Smooth muscle cell (in vitro differentiated cells): ENCODE measurements around the gene DMXL1. TPM values are rescaled to one million over a fixed set of nuclear protein-coding genes. Genes with fewer than 3 reads are reported as not detected.

Experiments
- DNase-seq: peaks from one replicate; lab custom pipeline; 2025; ENCODE audit not compliant: unreplicated experiment; lab: John Stamatoyannopoulos, UW
- H2AFZ ChIP-seq: fragments of 200-600 bp; sonication (generic); 2 replicates; pipeline ENCODE4 v1.6.0; 2016; ENCODE audit warnings: antibody characterized with exemption, low read depth, mild to moderate bottlenecking
- H3F3A ChIP-seq: fragments of 200-600 bp; sonication (generic); 2 replicates; pipeline ENCODE4 v1.6.0; 2017; ENCODE audit warnings: antibody characterized with exemption, low read depth
- H3K27ac ChIP-seq: fragments of 200-600 bp; sonication (generic); 2 replicates; pipeline ENCODE4 v1.5.1; 2016; ENCODE audit warnings: low read depth, mild to moderate bottlenecking
- H3K27me3 ChIP-seq: fragments of 200-600 bp; sonication (generic); 2 replicates; pipeline ENCODE4 v1.6.1; 2016; ENCODE audit warnings: low read depth, mild to moderate bottlenecking
- H3K36me3 ChIP-seq: fragments of 200-600 bp; sonication (generic); 2 replicates; pipeline ENCODE4 v1.5.1; 2016; ENCODE audit warnings: low read depth
- H3K4me1 ChIP-seq: fragments of 200-600 bp; sonication (generic); 2 replicates; pipeline ENCODE4 v1.5.1; 2016; ENCODE audit warnings: low read depth
- H3K4me2 ChIP-seq: fragments of 200-600 bp; sonication (generic); 2 replicates; pipeline ENCODE4 v1.6.0; 2016; ENCODE audit warnings: mild to moderate bottlenecking
- H3K4me3 ChIP-seq: fragments of 200-600 bp; sonication (generic); 2 replicates; pipeline ENCODE4 v1.5.1; 2016; ENCODE audit warnings: mild to moderate bottlenecking
- H3K79me2 ChIP-seq: fragments of 200-600 bp; sonication (generic); 2 replicates; pipeline ENCODE4 v1.6.0; 2016; ENCODE audit warnings: low read depth, mild to moderate bottlenecking
- H3K9ac ChIP-seq: fragments of 200-600 bp; sonication (generic); 2 replicates; pipeline ENCODE4 v1.6.0; 2016; ENCODE audit warnings: low read depth
- H3K9me3 ChIP-seq: fragments of 200-600 bp; sonication (generic); replicated peaks from 2 replicates; pipeline ENCODE4 v1.5.1; 2016; ENCODE audit warnings: low read depth
- H4K20me1 ChIP-seq: fragments of 200-600 bp; sonication (generic); 2 replicates; pipeline ENCODE4 v1.6.0; 2016; ENCODE audit warnings: low read depth
- CTCF ChIP-seq: fragments of 200-600 bp; sonication (generic); IDR thresholded peaks from 2 replicates; pipeline ENCODE4 v1.5.1; 2017; ENCODE audit warnings: borderline replicate concordance, mild to moderate bottlenecking, antibody characterized with exemption; ENCODE audit not compliant: insufficient read depth, poor library complexity, severe bottlenecking
- WGBS: methylation state at CpG from one replicate; pipeline ENCODE4 v1.1.7; 2016; ENCODE audit warnings: low lambda C conversion rate; 5-methylcytosine and 5-hydroxymethylcytosine counted together
- microRNA-seq: library from miRNA; unstranded; fragments of <30 nt; microRNA quantifications from one replicate; pipeline ENCODE4, GENCODE V29; 2016; ENCODE audit warnings: borderline number of aligned reads
- polyA plus RNA-seq: library from polyadenylated mRNA; unstranded; fragments of >200 nt; fragmentation: Nextera tagmentation; extraction: Ambion mirVana; gene quantifications from 2 replicates; pipeline ENCODE4 v1.2.1, GENCODE V29; 2016
- small RNA-seq: library from RNA; depleted of rRNA; stranded (forward); fragments of <200 nt; gene quantifications from one replicate; pipeline ENCODE3, GENCODE V24; 2014
- total RNA-seq: library from RNA; depleted of rRNA; stranded (reverse); fragments of >200 nt; gene quantifications from 2 replicates; pipeline ENCODE4 v1.2.3, GENCODE V29; 2014

The DMXL1 gene
- total and polyA plus RNA-seq, 2 experiments from 2014 or later, result 9.6 to 76.0 TPM

DNA sequence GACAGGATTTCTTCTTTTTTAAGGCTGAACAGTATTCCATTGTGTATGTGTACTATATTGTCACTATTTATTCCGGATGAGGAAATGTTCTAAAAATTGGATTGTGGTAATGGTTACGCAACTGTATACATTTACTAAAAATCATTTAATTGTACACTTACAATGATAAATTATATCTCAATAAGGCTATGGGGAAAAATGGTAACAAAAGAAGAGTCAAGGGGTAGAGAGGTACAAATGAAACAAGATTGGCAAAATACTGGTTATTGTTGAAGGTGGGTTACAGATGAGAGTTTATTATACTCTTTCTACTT is 222.6 kb downstream of the DMXL1 start:
- Histone ChIP-seq H3K4me1 (peaks cover 26% of the 10 kb centered on the region), H3K27me3 (no peaks in the 10 kb centered on the region), H2AFZ (no peak overlapping the region), H3F3A (peaks cover under 1% of the 10 kb centered on the region), H3K9ac (no peak overlapping the region), H3K27ac (peak overlapping the region; percentile 4), H3K79me2 (peaks cover 49% of the 10 kb centered on the region), H3K4me2 (no peak overlapping the region), H3K4me3 (no peak overlapping the region), H3K9me3 (no peaks in the 10 kb centered on the region), H3K36me3 (no peaks in the 10 kb centered on the region), H4K20me1 (no peaks in the 10 kb centered on the region)
- DNase-seq, result no peak
- no peak for TF ChIP-seq CTCF
- 96% methylated on average over 2 of the region's 2 CpGs for whole genome bisulfite sequencing

Small RNAs within 50 kb of the gene (microRNA-seq; reads per million reads assigned to microRNA genes)
- not detected for gene MIR5706

Small RNAs within 50 kb of the gene (small RNA-seq; reads per million reads assigned to genes)
- gene LAMTOR3P2 (not detected), gene MIR5706 (not detected), gene RNU6-701P (not detected)

Other genes starting within 250 kb of the DMXL1 start
- gene DTWD2, start 82.5 kb upstream of the DMXL1 start, total RNA-seq, result 1.7 and 3.0 TPM in 2 replicates
- 0.58 and 0.71 TPM in 2 replicates for gene DTWD2, start 82.5 kb upstream of the DMXL1 start, polyA plus RNA-seq